GM23338 (cell line): ENCODE data around the gene RMND1. TPM values are rescaled to one million over a fixed set of nuclear protein-coding genes. Genes with fewer than 3 reads are reported as not detected.

Experiments used
- ATAC-seq: fragments of 200-7000 bp; cut with Tn5 transposase; 3 replicates; pipeline ENCODE4 v1.9.1; 2020
- DNase-seq: peaks from one replicate; pipeline ENCODE4 v3.0.0-alpha.2; 2015; ENCODE audit warnings: low spot score
- H2AFZ ChIP-seq: fragments of 200-600 bp; sonication (generic); 2 replicates; pipeline ENCODE4 v1.8.0; 2016; ENCODE audit warnings: antibody characterized with exemption, mild to moderate bottlenecking, moderate library complexity
- H3F3A ChIP-seq: fragments of 200-600 bp; sonication (generic); replicated peaks from 2 replicates; pipeline ENCODE4 v1.8.0; 2017; ENCODE audit warnings: antibody characterized with exemption, mixed run types, low read depth
- H3K27ac ChIP-seq: fragments of 200-600 bp; sonication (generic); 2 replicates; pipeline ENCODE4 v1.6.1; 2016; ENCODE audit warnings: low read depth
- H3K27me3 ChIP-seq: fragments of 200-600 bp; sonication (generic); 2 replicates; pipeline ENCODE4 v1.8.0; 2016; ENCODE audit warnings: mild to moderate bottlenecking, mixed run types, moderate library complexity; ENCODE audit not compliant: insufficient read depth
- H3K36me3 ChIP-seq: fragments of 200-600 bp; sonication (generic); 2 replicates; pipeline ENCODE4 v1.8.0; 2016; ENCODE audit warnings: mild to moderate bottlenecking; ENCODE audit not compliant: insufficient read depth
- H3K4me1 ChIP-seq: fragments of 200-600 bp; sonication (generic); 2 replicates; pipeline ENCODE4 v1.8.0; 2016; ENCODE audit warnings: mild to moderate bottlenecking, moderate library complexity; ENCODE audit not compliant: insufficient read depth
- H3K4me2 ChIP-seq: fragments of 200-600 bp; sonication (generic); 2 replicates; pipeline ENCODE4 v1.7.1; 2017; ENCODE audit warnings: mixed run types
- H3K4me3 ChIP-seq: fragments of 200-600 bp; sonication (generic); 2 replicates; pipeline ENCODE4 v1.6.1; 2016; ENCODE audit warnings: mixed run types
- H3K79me2 ChIP-seq: fragments of 200-600 bp; sonication (generic); replicated peaks from 2 replicates; pipeline ENCODE4 v1.8.0; 2017; ENCODE audit warnings: mild to moderate bottlenecking; ENCODE audit not compliant: insufficient read depth
- H3K9me2 ChIP-seq: fragments of 200-600 bp; sonication (generic); 2 replicates; pipeline ENCODE4 v1.8.0; 2017; ENCODE audit not compliant: insufficient read depth
- H4K20me1 ChIP-seq: fragments of 200-600 bp; sonication (generic); replicated peaks from 2 replicates; pipeline ENCODE4 v1.8.0; 2017; ENCODE audit warnings: mild to moderate bottlenecking; ENCODE audit not compliant: insufficient read depth
- H3K27ac Mint-ChIP-seq: 2 replicates; pipeline ENCODE4 v1.8.0; 2020; ENCODE audit warnings: inconsistent platforms, mild to moderate bottlenecking, moderate library complexity, mixed read lengths
- H3K27me3 Mint-ChIP-seq: 3 replicates; pipeline ENCODE4 v1.8.0; 2022; ENCODE audit warnings: low read depth, mild to moderate bottlenecking, moderate library complexity, mixed read lengths, inconsistent platforms; ENCODE audit not compliant: insufficient read depth, poor library complexity
- H3K36me3 Mint-ChIP-seq: 3 replicates; pipeline ENCODE4 v1.8.0; 2021; ENCODE audit warnings: low read depth, mild to moderate bottlenecking, inconsistent platforms, moderate library complexity, mixed read lengths
- H3K4me1 Mint-ChIP-seq: 3 replicates; pipeline ENCODE4 v1.8.0; 2020; ENCODE audit warnings: mild to moderate bottlenecking, inconsistent platforms, mixed read lengths
- H3K4me3 Mint-ChIP-seq: 3 replicates; pipeline ENCODE4 v1.8.0; 2021; ENCODE audit warnings: moderate library complexity, mild to moderate bottlenecking, inconsistent platforms, mixed read lengths
- H3K9me3 Mint-ChIP-seq: 3 replicates; pipeline ENCODE4 v1.8.0; 2020; ENCODE audit warnings: moderate library complexity, mild to moderate bottlenecking, inconsistent platforms, mixed read lengths
- CTCF ChIP-seq, 2 experiments: fragments of 200-600 bp in 1 of 2; sonication (generic) in 1 of 2; conservative IDR thresholded peaks; 2 replicates each; pipeline versions ENCODE4 v1.5.1 to v1.6.1; 2016 to 2017; ENCODE audit warnings: antibody characterized with exemption in 2 of 2, low read depth in 2 of 2, mild to moderate bottlenecking in 2 of 2, moderate library complexity in 1 of 2
- JUNB ChIP-seq: IDR thresholded peaks from one replicate; pipeline ENCODE4 v1.6.1; 2016; ENCODE audit warnings: antibody characterized with exemption; ENCODE audit not compliant: unreplicated experiment
- POLR2AphosphoS5 ChIP-seq: IDR thresholded peaks from 2 replicates; pipeline ENCODE4 v1.6.1; 2016; ENCODE audit warnings: antibody characterized with exemption, low read depth
- REST ChIP-seq: IDR thresholded peaks from one replicate; pipeline ENCODE4 v1.6.1; 2018; ENCODE audit warnings: antibody characterized with exemption; ENCODE audit not compliant: unreplicated experiment
- polyA plus RNA-seq: library from polyadenylated mRNA; unstranded; fragments of >200 nt; fragmentation: Nextera tagmentation; extraction: Ambion mirVana; gene quantifications from 2 replicates; pipeline ENCODE4 v1.2.1, GENCODE V29; 2016
- total RNA-seq: library from RNA; depleted of rRNA; stranded (reverse); fragments of >200 nt; shearing (Covaris generic); gene quantifications from 2 replicates; pipeline ENCODE4 v1.2.3, GENCODE V29; 2014

RMND1 gene
- total and polyA plus RNA-seq, 2 experiments from 2014 or later, result 27.5 to 34.4 TPM

GRCh38 chr6:151432651-151433050 lies 19.3 kb downstream of the RMND1 start (continued):
- TF ChIP-seq JUNB, result no peak

GRCh38 chr6:151431337-151431736 lies 20.6 kb downstream of the RMND1 start:
- ATAC-seq (no peak; the same call in 2 of the 3 replicates), DNase-seq (no peak)
- H3F3A ChIP-seq, result no peaks in the 10 kb centered on the region
- peaks cover 11% of the 10 kb centered on the region; the same call in 1 of the 2 replicates for H3K79me2 ChIP-seq
- peaks cover 53% of the 10 kb centered on the region for H3K36me3 Mint-ChIP-seq
- H3K36me3 ChIP-seq, result peaks cover 28% of the 10 kb centered on the region
- H3K9me2 ChIP-seq, result no peaks in the 10 kb centered on the region
- no peak overlapping the region for H3K4me3 ChIP-seq
- H3K4me3 Mint-ChIP-seq, result no peak overlapping the region
- H2AFZ ChIP-seq, result no peak overlapping the region
- no peak for TF ChIP-seq POLR2AphosphoS5
- no peaks in the 10 kb centered on the region for H4K20me1 ChIP-seq
- H3K9me3 Mint-ChIP-seq, result no peaks in the 10 kb centered on the region
- H3K27ac ChIP-seq, result peak overlapping the region; percentile 20; the same call in 1 of the 2 replicates
- H3K27me3 Mint-ChIP-seq, result no peaks in the 10 kb centered on the region
- H3K4me1 Mint-ChIP-seq, result no peaks in the 10 kb centered on the region
- H3K4me2 ChIP-seq, result no peak overlapping the region
- H3K4me1 ChIP-seq, result no peaks in the 10 kb centered on the region
- H3K27ac Mint-ChIP-seq, result no peak overlapping the region
- H3K27me3 ChIP-seq, result no peaks in the 10 kb centered on the region

GRCh38 chr6:151430886-151431285 lies 21.0 kb downstream of the RMND1 start:
- Mint-ChIP-seq H3K36me3 (peaks cover 56% of the 10 kb centered on the region), H3K27me3 (peaks cover 4% of the 10 kb centered on the region), H3K4me1 (no peaks in the 10 kb centered on the region), H3K4me3 (no peak overlapping the region), H3K27ac (no peak overlapping the region), H3K9me3 (no peaks in the 10 kb centered on the region)
- Histone ChIP-seq H3K9me2 (no peaks in the 10 kb centered on the region), H3F3A (no peaks in the 10 kb centered on the region), H3K4me3 (no peak overlapping the region), H4K20me1 (no peaks in the 10 kb centered on the region), H3K79me2 (peaks cover 9% of the 10 kb centered on the region; the same call in 1 of the 2 replicates), H3K27me3 (no peaks in the 10 kb centered on the region), H2AFZ (no peak overlapping the region), H3K36me3 (peaks cover 27% of the 10 kb centered on the region), H3K4me1 (no peaks in the 10 kb centered on the region), H3K27ac (0 out of 2 replicates have a peak overlapping the region, but pooled peaks have one; percentile 20), H3K4me2 (no peak overlapping the region)
- DNase-seq, result peak; percentile 21
- peak; percentile 61 for ATAC-seq
- TF ChIP-seq REST (no peak), CTCF (conservative IDR thresholded peaks at IDR 0.05; ENCODE audit: low read depth in 2 of 2) (peak; percentile 14 to 49; a peak in 3 of 4 replicates)
